ENCODE data around the gene HMG20A.

Gene HMG20A

GRCh38 chr15:77497110-77497737, 76.5 kb downstream of the HMG20A start:
- no peak for DNase-seq (ENCODE audit: low read depth in 2 of 3, low spot score in 2 of 3)

GRCh38 chr15:77497942-77498361, 77.3 kb downstream of the HMG20A start:
- DNase-seq (ENCODE audit: low read depth in 2 of 3, low spot score in 2 of 3) = no peak

- DNase-seq (ENCODE audit: low read depth in 2 of 3, low spot score in 2 of 3) = no peak
Measured at GRCh38 chr15:77499087-77499760, 78.5 kb downstream of the HMG20A start.

- DNase-seq (ENCODE audit: low read depth in 2 of 3, low spot score in 2 of 3) = no peak
Measured at GRCh38 chr15:77500989-77501388, 80.3 kb downstream of the HMG20A start.

GRCh38 chr15:77502379-77503095, 81.8 kb downstream of the HMG20A start:
- DNase-seq (ENCODE audit: low read depth in 2 of 3, low spot score in 2 of 3) = no peak

GRCh38 chr15:77503240-77503639, 82.6 kb downstream of the HMG20A start:
- DNase-seq (ENCODE audit: low read depth in 2 of 3, low spot score in 2 of 3) = no peak

GRCh38 chr15:77503764-77504163, 83.1 kb downstream of the HMG20A start:
- no peak for DNase-seq (ENCODE audit: low read depth in 2 of 3, low spot score in 2 of 3)

- no peak for DNase-seq (ENCODE audit: low read depth in 2 of 3, low spot score in 2 of 3)
Measured at GRCh38 chr15:77504306-77504705, 83.6 kb downstream of the HMG20A start.

GRCh38 chr15:77504871-77505270, 84.2 kb downstream of the HMG20A start:
- no peak for DNase-seq (ENCODE audit: low read depth in 2 of 3, low spot score in 2 of 3)

- DNase-seq (ENCODE audit: low read depth in 2 of 3, low spot score in 2 of 3) = no peak
Measured at GRCh38 chr15:77505556-77505955, 84.9 kb downstream of the HMG20A start.

- DNase-seq (ENCODE audit: low read depth in 2 of 3, low spot score in 2 of 3) = no peak
Measured at GRCh38 chr15:77506311-77507142, 85.8 kb downstream of the HMG20A start.

- DNase-seq (ENCODE audit: low read depth in 2 of 3, low spot score in 2 of 3) = no peak
Measured at GRCh38 chr15:77507143-77507897, 86.6 kb downstream of the HMG20A start.

GRCh38 chr15:77507911-77508310, 87.2 kb downstream of the HMG20A start:
- no peak for DNase-seq (ENCODE audit: low read depth in 2 of 3, low spot score in 2 of 3)

GRCh38 chr15:77508541-77509243, 88.0 kb downstream of the HMG20A start:
- no peak for DNase-seq (ENCODE audit: low read depth in 2 of 3, low spot score in 2 of 3)

- DNase-seq (ENCODE audit: low read depth in 2 of 3, low spot score in 2 of 3) = no peak
Measured at GRCh38 chr15:77510066-77511057, 89.7 kb downstream of the HMG20A start.

- DNase-seq (ENCODE audit: low read depth in 2 of 3, low spot score in 2 of 3) = no peak
Measured at GRCh38 chr15:77511869-77512268, 91.2 kb downstream of the HMG20A start.

- DNase-seq (ENCODE audit: low read depth in 2 of 3, low spot score in 2 of 3) = no peak
Measured at GRCh38 chr15:77513226-77513625, 92.5 kb downstream of the HMG20A start.

GRCh38 chr15:77514641-77515402, 94.1 kb downstream of the HMG20A start:
- DNase-seq (ENCODE audit: low read depth in 2 of 3, low spot score in 2 of 3) = no peak
